ENCODE measurements around the gene LY6G5C. TPM values are rescaled to one million over a fixed set of nuclear protein-coding genes. Genes with fewer than 3 reads are reported as not detected.

Gene LY6G5C
- polyA plus RNA-seq, 1 experiment: 2.0 TPM

DNA sequence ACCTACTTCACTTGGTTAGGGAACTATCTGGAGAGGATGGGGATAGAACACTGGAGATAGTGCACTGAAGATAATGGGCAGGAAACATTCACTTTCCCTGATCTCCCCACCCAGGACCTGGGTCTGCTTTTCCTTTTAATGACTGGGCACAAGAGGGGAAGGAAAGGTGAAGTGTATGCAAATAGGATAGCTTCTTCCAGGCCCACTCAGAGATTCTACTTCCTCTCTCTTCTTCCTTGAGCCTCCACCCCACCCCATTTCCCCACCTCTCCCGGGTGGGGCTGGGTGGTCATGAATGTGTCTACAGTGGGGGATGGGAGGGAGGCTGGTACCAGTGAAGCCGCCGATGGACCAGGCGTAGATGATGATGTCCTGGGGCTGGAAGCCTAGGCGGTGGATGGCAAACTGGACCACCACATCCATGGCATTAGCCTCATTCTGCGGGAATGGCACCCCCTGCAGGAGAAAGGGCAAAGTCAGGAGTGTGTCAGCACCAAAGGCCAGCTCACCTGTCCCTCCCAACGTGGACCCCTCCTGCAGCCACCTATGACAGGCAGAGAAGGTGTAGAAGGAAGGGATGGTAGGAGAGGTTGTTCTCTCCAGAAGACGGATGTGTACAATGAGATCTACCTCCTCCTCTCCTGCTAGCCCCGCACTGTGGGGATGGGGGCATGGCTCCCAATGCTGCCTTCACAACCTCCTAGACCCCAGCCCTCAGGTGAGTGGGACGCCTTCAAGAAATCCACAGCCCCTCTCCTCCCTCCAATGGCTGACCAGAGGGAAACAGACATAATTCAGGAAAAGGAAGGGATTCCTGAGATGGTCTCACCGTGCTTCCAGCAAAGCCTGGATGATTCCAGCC is 8.6 kb upstream of the LY6G5C start:
- POLR2A ChIA-PET: interaction anchor here (1.2 kb wide), 1 partner anchor 138 kb away, joined by 3 read pairs; the partner anchor contains the start of gene HSPA1B

DNA sequence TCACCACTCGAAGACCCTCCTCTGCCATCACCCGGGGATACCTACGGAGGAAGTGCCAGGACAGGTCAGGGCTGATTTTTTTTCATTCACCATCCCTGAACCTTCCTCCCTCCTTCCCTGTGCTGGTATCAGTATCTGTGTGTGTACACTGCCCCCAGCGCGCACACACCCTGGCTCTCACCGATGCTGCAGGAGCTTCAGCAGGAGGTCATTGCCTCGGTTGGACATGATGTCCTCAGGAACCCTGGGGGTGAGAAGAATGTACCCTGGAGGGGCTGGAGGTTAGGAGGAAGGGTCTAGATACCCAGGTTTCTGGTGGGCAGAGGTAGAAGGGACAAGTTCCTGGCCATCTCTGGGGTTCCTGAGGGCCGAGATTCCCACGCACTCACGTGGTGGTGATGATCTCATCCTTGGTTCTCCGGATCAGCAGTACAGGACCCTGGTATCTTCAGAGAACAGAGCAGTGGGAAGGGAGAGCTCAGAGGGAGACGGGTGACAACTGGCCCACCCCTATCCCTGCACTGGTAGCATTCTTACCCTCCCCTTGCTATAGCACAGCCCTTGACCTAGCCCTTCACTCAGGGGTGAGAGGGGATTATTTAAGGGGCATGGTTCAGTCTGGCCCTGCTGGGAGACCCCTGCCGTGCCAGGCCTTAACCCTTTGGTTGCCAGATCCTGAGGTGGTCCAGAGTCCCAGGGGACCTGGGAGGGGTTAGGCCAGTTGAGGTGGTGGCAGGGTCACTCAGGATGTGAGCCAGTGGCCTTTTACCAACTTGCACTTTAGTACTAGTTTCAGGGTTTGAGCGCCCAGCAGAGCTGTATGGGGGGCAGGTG is 7.2 kb upstream of the LY6G5C start:
- ChIA-PET POLR2A (no interaction called here), CTCF (no interaction called here)
- H3K4me3 ChIP-seq (ENCODE audit: low read depth, low read length): no peak overlapping the region
- no peak overlapping the region for H3K27ac ChIP-seq (ENCODE audit: low read depth, low read length)
- no peaks in the 10 kb centered on the region for H3K9me3 ChIP-seq (ENCODE audit: control insufficient read depth, insufficient read depth, low read length)
- H3K27me3 ChIP-seq (ENCODE audit: control insufficient read depth, insufficient read depth, low read length): no peaks in the 10 kb centered on the region
- no peak for DNase-seq (ENCODE audit: low read depth, low spot score)
- TF ChIP-seq, protein P1, sequence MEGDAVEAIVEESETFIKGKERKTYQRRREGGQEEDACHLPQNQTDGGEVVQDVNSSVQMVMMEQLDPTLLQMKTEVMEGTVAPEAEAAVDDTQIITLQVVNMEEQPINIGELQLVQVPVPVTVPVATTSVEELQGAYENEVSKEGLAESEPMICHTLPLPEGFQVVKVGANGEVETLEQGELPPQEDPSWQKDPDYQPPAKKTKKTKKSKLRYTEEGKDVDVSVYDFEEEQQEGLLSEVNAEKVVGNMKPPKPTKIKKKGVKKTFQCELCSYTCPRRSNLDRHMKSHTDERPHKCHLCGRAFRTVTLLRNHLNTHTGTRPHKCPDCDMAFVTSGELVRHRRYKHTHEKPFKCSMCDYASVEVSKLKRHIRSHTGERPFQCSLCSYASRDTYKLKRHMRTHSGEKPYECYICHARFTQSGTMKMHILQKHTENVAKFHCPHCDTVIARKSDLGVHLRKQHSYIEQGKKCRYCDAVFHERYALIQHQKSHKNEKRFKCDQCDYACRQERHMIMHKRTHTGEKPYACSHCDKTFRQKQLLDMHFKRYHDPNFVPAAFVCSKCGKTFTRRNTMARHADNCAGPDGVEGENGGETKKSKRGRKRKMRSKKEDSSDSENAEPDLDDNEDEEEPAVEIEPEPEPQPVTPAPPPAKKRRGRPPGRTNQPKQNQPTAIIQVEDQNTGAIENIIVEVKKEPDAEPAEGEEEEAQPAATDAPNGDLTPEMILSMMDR (IDR thresholded peaks at IDR 0.05; ENCODE audit: low read depth, low read length): no peak

More for the DNA sequence above, 8.6 kb upstream of the LY6G5C start:
- Histone ChIP-seq H3K27ac (ENCODE audit: low read depth, low read length) (no peak overlapping the region), H3K9me3 (ENCODE audit: control insufficient read depth, insufficient read depth, low read length) (no peaks in the 10 kb centered on the region), H3K4me3 (ENCODE audit: low read depth, low read length) (no peak overlapping the region), H3K27me3 (ENCODE audit: control insufficient read depth, insufficient read depth, low read length) (no peaks in the 10 kb centered on the region)
- no peak for DNase-seq (ENCODE audit: low read depth, low spot score)
- CTCF ChIA-PET: interaction anchor here (1.1 to 2.4 kb wide), 2 partner anchors 8 to 141 kb away, joined by 6 to 7 read pairs; partner anchors contain the start of gene LY6G5C
- TF ChIP-seq, protein P1 (IDR thresholded peaks at IDR 0.05; ENCODE audit: low read depth, low read length): peak; percentile 46

DNA sequence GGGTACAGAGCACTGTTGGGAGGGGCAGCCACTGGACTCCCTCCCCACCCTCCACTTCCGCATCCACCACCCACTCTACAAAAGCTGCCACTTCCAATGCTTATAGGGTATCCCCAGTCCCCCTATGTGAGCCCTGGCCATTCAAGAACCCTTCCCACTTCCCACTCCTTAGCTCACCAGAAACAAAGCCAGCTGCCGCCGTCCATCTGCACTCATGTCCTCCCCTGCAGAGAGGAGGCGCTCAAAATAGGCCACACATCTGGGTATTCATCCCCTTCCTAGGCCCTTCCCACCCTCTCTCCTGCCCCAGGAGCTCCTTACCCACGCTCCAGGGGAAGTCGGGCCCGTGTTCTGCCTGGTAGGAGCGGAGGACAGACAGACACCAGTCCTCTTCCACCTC is 6.5 kb upstream of the LY6G5C start:
- ChIA-PET POLR2A (no interaction called here), CTCF (no interaction called here)
- Histone ChIP-seq H3K27ac (ENCODE audit: low read depth, low read length) (no peak overlapping the region), H3K27me3 (ENCODE audit: control insufficient read depth, insufficient read depth, low read length) (no peaks in the 10 kb centered on the region), H3K4me3 (ENCODE audit: low read depth, low read length) (no peak overlapping the region), H3K9me3 (ENCODE audit: control insufficient read depth, insufficient read depth, low read length) (no peaks in the 10 kb centered on the region)
- DNase-seq (ENCODE audit: low read depth, low spot score): no peak
- TF ChIP-seq, protein P1 (IDR thresholded peaks at IDR 0.05; ENCODE audit: low read depth, low read length): no peak

DNA sequence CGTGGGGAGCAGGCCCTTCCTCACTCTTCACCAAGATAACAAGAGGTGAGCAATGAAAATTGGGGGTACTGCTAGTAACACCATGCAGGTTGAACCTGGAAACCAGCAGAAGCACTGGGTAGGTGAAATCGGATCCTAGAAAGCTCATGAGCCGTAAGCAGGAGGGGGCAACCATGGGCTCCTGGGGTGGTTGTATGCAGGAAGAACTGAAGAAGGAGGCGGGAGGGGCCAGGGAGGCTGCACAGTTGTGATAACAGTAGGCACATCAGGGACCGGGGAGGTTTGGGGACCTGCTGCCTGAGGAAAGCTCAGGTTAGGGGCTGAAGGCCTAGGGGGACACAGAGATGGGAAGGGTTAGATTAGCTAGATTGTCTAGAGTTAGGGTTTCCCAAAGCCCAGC is 5.6 kb upstream of the LY6G5C start:
- Histone ChIP-seq H3K27me3 (ENCODE audit: control insufficient read depth, insufficient read depth, low read length) (no peaks in the 10 kb centered on the region), H3K9me3 (ENCODE audit: control insufficient read depth, insufficient read depth, low read length) (no peaks in the 10 kb centered on the region), H3K27ac (ENCODE audit: low read depth, low read length) (no peak overlapping the region), H3K4me3 (ENCODE audit: low read depth, low read length) (no peak overlapping the region)
- ChIA-PET CTCF (no interaction called here), POLR2A (no interaction called here)
- TF ChIP-seq, protein P1 (IDR thresholded peaks at IDR 0.05; ENCODE audit: low read depth, low read length): no peak
- no peak for DNase-seq (ENCODE audit: low read depth, low spot score)

DNA sequence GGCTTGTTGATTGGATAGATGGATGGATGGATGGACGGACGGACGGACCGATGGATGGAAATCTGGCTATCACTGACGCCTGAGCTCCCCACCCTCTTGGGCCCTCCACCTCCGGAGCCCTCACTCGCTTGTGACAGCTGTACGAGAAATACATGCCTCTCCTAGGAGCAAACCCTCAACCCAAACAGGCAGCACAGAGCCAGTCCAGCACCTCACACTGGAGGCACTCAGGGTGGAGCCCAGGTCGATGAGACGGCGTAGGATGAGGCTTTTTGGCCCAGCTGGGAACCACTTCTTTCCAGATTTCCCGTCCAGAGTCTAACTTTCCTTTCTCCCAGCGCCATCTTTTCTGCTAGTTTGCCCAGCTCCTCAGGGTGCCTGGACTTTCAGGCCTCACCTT is 2.7 kb upstream of the LY6G5C start:
- TF ChIP-seq, protein P1 (IDR thresholded peaks at IDR 0.05; ENCODE audit: low read depth, low read length): no peak
- H3K27me3 ChIP-seq (ENCODE audit: control insufficient read depth, insufficient read depth, low read length): no peaks in the 10 kb centered on the region
- CTCF ChIA-PET: no interaction called here
- H3K27ac ChIP-seq (ENCODE audit: low read depth, low read length): no peak overlapping the region
- no peak for DNase-seq (ENCODE audit: low read depth, low spot score)
- H3K4me3 ChIP-seq (ENCODE audit: low read depth, low read length): no peak overlapping the region
- H3K9me3 ChIP-seq (ENCODE audit: control insufficient read depth, insufficient read depth, low read length): no peaks in the 10 kb centered on the region
- POLR2A ChIA-PET: no interaction called here
